Measurements from ENCODE around the gene NRN1. TPM values are rescaled to one million over a fixed set of nuclear protein-coding genes. Genes with fewer than 3 reads are reported as not detected.

The NRN1 gene
- total RNA-seq, 1 donor from 2014 or later = 9.8 TPM

GRCh38 chr6:5989141-5989723, 17.5 kb downstream of the NRN1 start:
- Histone ChIP-seq H3K4me3 (no peak overlapping the region), H3K27ac (no peak overlapping the region), H3K27me3 (no peaks in the 10 kb centered on the region), H3K9me3 (no peaks in the 10 kb centered on the region), H3K4me1 (no peaks in the 10 kb centered on the region), H3K36me3 (no peaks in the 10 kb centered on the region)
- TF ChIP-seq POLR2A (IDR thresholded peaks at IDR 0.05) (no peak), POLR2AphosphoS5 (IDR thresholded peaks at IDR 0.05; ENCODE audit: insufficient read depth in 1 of 2, low read depth in 1 of 2) (no peak)
- TF ChIP-seq, protein P1, sequence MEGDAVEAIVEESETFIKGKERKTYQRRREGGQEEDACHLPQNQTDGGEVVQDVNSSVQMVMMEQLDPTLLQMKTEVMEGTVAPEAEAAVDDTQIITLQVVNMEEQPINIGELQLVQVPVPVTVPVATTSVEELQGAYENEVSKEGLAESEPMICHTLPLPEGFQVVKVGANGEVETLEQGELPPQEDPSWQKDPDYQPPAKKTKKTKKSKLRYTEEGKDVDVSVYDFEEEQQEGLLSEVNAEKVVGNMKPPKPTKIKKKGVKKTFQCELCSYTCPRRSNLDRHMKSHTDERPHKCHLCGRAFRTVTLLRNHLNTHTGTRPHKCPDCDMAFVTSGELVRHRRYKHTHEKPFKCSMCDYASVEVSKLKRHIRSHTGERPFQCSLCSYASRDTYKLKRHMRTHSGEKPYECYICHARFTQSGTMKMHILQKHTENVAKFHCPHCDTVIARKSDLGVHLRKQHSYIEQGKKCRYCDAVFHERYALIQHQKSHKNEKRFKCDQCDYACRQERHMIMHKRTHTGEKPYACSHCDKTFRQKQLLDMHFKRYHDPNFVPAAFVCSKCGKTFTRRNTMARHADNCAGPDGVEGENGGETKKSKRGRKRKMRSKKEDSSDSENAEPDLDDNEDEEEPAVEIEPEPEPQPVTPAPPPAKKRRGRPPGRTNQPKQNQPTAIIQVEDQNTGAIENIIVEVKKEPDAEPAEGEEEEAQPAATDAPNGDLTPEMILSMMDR (IDR thresholded peaks at IDR 0.05) = no peak
- intact Hi-C loops (cut with DNase I) = no loop called here
- no peak for DNase-seq (ENCODE audit: extremely low spot score in 2 of 2)

DNA sequence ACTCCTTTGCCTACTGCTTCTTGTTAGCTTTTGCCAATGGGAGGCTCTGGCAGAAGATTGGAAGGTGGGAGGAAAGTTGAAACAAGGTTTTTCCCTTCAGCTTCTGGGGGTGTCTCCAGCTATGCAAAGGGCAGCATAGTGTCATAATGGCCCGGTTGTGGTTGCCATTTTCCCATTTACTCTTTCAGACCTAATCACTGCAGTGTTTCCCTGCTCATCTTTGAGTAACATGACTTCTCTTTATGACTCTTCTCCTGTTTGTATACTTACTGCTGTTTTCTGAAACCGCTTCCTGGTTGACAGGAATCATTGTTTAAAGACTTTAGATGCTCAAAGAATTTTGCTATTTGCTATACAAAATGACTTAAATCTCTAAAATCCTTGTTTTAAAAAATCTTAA, 19.9 kb downstream of the NRN1 start:
- intact Hi-C loops (cut with DNase I) = no loop called here
- no peaks in the 10 kb centered on the region for H3K9me3 ChIP-seq

DNA sequence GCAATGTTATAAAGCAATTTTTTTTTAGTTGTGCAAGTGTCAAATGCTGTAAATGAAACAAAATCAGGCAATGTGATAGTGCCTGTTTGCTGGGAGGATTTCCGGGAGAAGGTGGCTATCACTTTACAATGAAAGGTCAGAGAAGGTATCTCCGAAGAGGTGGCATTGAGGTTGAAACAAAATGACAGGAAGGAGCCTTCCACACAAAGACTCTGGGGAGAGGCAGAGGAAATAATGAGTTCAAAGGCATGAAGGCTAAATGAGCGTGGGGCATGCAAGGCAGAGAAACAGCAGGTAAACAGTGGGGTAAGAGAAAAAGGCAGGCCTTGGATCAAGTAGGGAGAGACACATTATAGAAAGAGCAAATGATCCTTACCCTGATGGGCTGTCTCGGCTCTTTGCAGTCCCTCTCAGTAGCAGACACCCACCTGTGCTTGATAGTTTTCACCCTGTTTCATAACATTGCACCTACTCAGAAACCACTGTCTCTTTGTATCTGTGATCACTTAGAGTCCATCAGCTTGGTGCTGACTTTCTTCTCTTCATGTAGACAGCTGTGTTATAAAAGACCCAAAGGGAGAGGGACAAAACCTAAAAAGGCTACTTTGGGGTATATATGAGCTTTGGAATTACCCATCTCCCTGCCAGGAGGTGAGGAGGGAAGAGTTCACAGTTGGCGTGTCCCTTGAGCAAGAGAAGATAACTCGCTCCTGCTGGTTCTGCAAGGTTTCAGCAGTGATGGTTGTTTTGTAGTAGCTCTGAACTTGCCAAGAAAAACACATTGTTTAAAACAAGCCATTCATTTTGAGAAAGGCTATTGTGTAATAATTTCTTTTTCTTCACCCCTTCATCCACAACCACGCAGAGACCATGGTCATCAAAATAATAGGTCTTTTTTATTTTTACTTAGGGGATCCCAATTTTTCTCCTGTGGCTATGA, 22.3 kb downstream of the NRN1 start:
- H3K4me3 ChIP-seq = no peak overlapping the region
- H3K9me3 ChIP-seq = no peaks in the 10 kb centered on the region
- intact Hi-C loops (cut with DNase I) = no loop called here
- no peaks in the 10 kb centered on the region for H3K36me3 ChIP-seq
- no peak for TF ChIP-seq POLR2AphosphoS5 (IDR thresholded peaks at IDR 0.05; ENCODE audit: insufficient read depth in 1 of 2, low read depth in 1 of 2)
- TF ChIP-seq POLR2A (IDR thresholded peaks at IDR 0.05) = no peak
- TF ChIP-seq, protein P1 (IDR thresholded peaks at IDR 0.05) = no peak
- H3K27me3 ChIP-seq = no peaks in the 10 kb centered on the region
- no peak for DNase-seq (ENCODE audit: extremely low spot score in 2 of 2)
- no peak overlapping the region for H3K27ac ChIP-seq
- H3K4me1 ChIP-seq = no peaks in the 10 kb centered on the region

More for the DNA sequence above, 19.9 kb downstream of the NRN1 start:
- no peaks in the 10 kb centered on the region for H3K36me3 ChIP-seq
- H3K4me1 ChIP-seq = no peaks in the 10 kb centered on the region
- DNase-seq (ENCODE audit: extremely low spot score in 2 of 2) = no peak
- H3K27me3 ChIP-seq = no peaks in the 10 kb centered on the region
- H3K27ac ChIP-seq = no peak overlapping the region
- TF ChIP-seq POLR2A (IDR thresholded peaks at IDR 0.05) = no peak
- TF ChIP-seq POLR2AphosphoS5 (IDR thresholded peaks at IDR 0.05; ENCODE audit: insufficient read depth in 1 of 2, low read depth in 1 of 2) = no peak
- H3K4me3 ChIP-seq = no peak overlapping the region

DNA sequence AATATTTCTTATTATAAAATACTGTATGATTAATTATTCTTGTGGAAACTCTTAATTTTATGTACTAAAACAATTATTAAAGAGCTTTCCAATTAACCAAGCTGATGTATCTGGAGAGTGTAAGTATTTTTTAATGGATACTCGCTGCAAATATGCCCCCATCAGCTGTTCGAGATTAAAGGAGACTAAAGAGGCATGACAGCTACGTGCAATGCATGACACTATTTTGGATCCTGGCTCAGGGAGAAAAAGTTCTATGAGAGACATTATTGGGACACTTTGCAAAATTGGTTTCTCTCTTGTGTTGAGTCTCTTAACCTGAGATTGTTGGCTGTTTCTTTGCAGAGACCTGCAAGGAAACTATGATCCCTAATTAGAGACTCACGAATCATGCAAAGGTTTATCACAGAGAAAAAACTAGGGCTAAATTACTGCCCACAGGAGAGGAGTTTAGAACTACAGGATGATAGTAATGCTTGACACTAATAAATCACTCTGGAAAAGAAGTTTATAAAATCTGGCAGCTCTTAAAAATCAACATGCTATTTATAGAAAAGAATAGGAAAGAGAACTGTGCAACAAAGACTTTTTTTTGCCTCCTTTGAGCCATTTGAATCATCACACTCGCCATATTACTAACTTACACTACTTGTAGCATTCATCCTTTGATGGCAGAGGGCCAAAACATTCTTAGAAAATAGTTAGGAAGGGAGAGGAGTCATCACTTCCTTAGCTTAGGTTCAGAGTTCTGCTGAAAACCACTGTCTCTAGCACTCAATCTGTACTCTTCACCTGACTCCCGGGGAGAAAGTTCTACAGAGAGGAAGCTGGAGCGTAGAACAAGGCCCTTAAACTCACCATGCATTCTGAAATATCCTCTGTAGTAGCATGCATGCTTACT, 25.3 kb downstream of the NRN1 start:
- TF ChIP-seq, protein P1 (IDR thresholded peaks at IDR 0.05) = no peak
- no peak for TF ChIP-seq POLR2AphosphoS5 (IDR thresholded peaks at IDR 0.05; ENCODE audit: insufficient read depth in 1 of 2, low read depth in 1 of 2)
- TF ChIP-seq POLR2A (IDR thresholded peaks at IDR 0.05) = no peak
- Histone ChIP-seq H3K4me3 (no peak overlapping the region), H3K27me3 (no peaks in the 10 kb centered on the region), H3K9me3 (no peaks in the 10 kb centered on the region), H3K4me1 (no peaks in the 10 kb centered on the region), H3K36me3 (no peaks in the 10 kb centered on the region), H3K27ac (no peak overlapping the region)
- intact Hi-C loops (cut with DNase I) = no loop called here
- no peak for DNase-seq (ENCODE audit: extremely low spot score in 2 of 2)

All from vagina (tissue), 2 donors.